Right ventricle myocardium inferior (tissue), 1 donor: ENCODE data around the gene ZNF865. TPM values are rescaled to one million over a fixed set of nuclear protein-coding genes. Genes with fewer than 3 reads are reported as not detected.

ENCODE experiments used
- ATAC-seq: fragments of 200-7000 bp; cut with Tn5 transposase; one replicate; pipeline ENCODE4 v1.9.1; 2020; ENCODE audit warnings: mild to moderate bottlenecking, moderate library complexity
- DNase-seq: peaks from one replicate; pipeline ENCODE4 v3.0.0; 2021; ENCODE audit errors: missing footprints
- intact Hi-C: fragments of 100-400 bp; cut with DNase I; formaldehyde crosslinking; loops from one replicate; pipeline ENCODE4 v1.11.0; 2022
- total RNA-seq: library from RNA; stranded (reverse); fragmentation: NEBNext Ultra II Directional; extraction: Animal tissue kit (Norgen Biotek cat#: 25700); gene quantifications from one replicate; pipeline ENCODE4 v1.2.1, GENCODE V29; 2021
- donor health status: DM: no; HTN: yes; CAD: no; lungs with severe emphysema.

Gene ZNF865
- total RNA-seq, 1 donor from 2014 or later, result 16.9 TPM

DNA sequence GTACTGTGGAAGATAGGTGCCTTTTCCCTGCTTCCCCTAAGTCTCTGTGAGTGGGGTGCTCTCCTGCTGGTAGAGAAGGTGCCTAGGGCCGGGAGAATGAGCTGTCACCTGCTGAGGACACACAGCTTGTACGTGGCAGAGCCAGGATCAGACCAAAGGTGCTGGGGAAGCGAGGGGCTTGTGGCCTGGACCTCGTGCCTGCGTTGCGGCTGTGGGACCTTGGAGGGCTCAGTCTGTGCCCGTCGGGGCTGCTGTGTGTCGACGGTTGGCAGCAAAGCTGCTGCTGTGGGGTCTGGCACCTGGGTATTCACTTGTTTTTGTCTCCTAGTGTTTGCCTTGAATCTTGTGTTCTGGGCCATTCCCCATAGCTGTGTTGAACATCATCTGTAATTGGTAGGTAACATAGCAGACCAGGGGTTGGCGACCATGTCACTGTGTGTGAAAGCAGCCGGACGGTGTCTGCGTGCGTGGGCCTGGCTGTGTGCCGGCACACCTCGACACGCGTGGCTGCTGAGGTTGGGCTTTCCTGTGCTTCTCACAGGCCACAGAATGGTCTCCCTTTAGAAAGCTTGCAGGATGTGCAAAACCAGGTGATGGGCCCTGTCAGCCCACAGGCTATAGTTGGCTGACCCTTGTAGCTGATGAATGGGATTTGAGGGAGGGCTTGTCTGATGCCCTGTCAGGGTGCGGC lies 58.5 kb downstream of the ZNF865 start:
- ATAC-seq (no peak), DNase-seq (no peak)
- intact Hi-C loops, result no loop called here

- no peak for DNase-seq
- ATAC-seq, result no peak
- intact Hi-C loops, result no loop called here
Observed at GRCh38 chr19:55666343-55667005, 61.0 kb downstream of the ZNF865 start.

Other genes starting within 250 kb of the ZNF865 start
- gene GARIN5B, start 242.4 kb upstream of the ZNF865 start, total RNA-seq, result not detected
- not detected for gene IL11, start 235.2 kb upstream of the ZNF865 start, total RNA-seq
- not detected for gene TMEM190, start 228.8 kb upstream of the ZNF865 start, total RNA-seq
- gene TMEM238, start 221.4 kb upstream of the ZNF865 start, total RNA-seq, result 0.24 TPM
- 664 TPM for gene RPL28, start 219.7 kb upstream of the ZNF865 start, total RNA-seq
- gene UBE2S, start 197.9 kb upstream of the ZNF865 start, total RNA-seq, result 31.2 TPM
- gene SHISA7, start 162.3 kb upstream of the ZNF865 start, total RNA-seq, result not detected
- 55.2 TPM for gene ISOC2, start 144.0 kb upstream of the ZNF865 start, total RNA-seq
- not detected for gene C19orf85, start 140.9 kb upstream of the ZNF865 start, total RNA-seq
- gene ZNF628, start 129.0 kb upstream of the ZNF865 start, total RNA-seq, result 5.7 TPM
- gene NAT14, start 120.5 kb upstream of the ZNF865 start, total RNA-seq, result 5.6 TPM
- 3.4 TPM for gene SSC5D, start 117.2 kb upstream of the ZNF865 start, total RNA-seq
- gene SBK2, start 68.5 kb upstream of the ZNF865 start, total RNA-seq, result 12.7 TPM
- 17.6 TPM for gene SBK3, start 60.1 kb upstream of the ZNF865 start, total RNA-seq
- 13.1 TPM for gene ZNF579, start 24.8 kb upstream of the ZNF865 start, total RNA-seq
- 14.8 TPM for gene FIZ1, start 6.1 kb upstream of the ZNF865 start, total RNA-seq
- gene ZNF524, start 5.4 kb upstream of the ZNF865 start, total RNA-seq, result 16.9 TPM
- 11.1 TPM for gene ZNF784, start 18.9 kb downstream of the ZNF865 start, total RNA-seq
- 13.2 TPM for gene ZNF580, start 35.4 kb downstream of the ZNF865 start, total RNA-seq
- 7.4 TPM for gene ZNF581, start 38.0 kb downstream of the ZNF865 start, total RNA-seq
- 17.4 TPM for gene CCDC106, start 42.6 kb downstream of the ZNF865 start, total RNA-seq
- gene U2AF2, start 49.4 kb downstream of the ZNF865 start, total RNA-seq, result 74.5 TPM
- gene EPN1, start 69.6 kb downstream of the ZNF865 start, total RNA-seq, result 213 TPM
- not detected for gene NLRP9, start 132.8 kb downstream of the ZNF865 start, total RNA-seq
- not detected for gene RFPL4A, start 153.4 kb downstream of the ZNF865 start, total RNA-seq
- gene RFPL4AL1, start 163.5 kb downstream of the ZNF865 start, total RNA-seq, result not detected
- not detected for gene NLRP11, start 226.4 kb downstream of the ZNF865 start, total RNA-seq
- gene NLRP4, start 230.9 kb downstream of the ZNF865 start, total RNA-seq, result not detected